Activated CD4-positive, alpha-beta memory T cell treated with anti-CD3 and anti-CD28 coated beads, Interleukin-2, amount 10 ng/mL, durations not matched to agents 7 days and 5 days (primary cell): ENCODE results near the gene COCH. TPM values are rescaled to one million over a fixed set of nuclear protein-coding genes. Genes with fewer than 3 reads are reported as not detected.

ENCODE experiments used
- CTCF ChIA-PET: fragments of 350-600 bp; sonication (Branson Sonifier 250); formaldehyde crosslinking; loops from one replicate; lab custom pipeline; 2021; ENCODE audit warnings: antibody characterized with exemption, inconsistent platforms; lab: Charles Lee
- POLR2A ChIA-PET: fragments of 350-600 bp; sonication (Branson Sonifier 250); formaldehyde crosslinking; loops from one replicate; lab custom pipeline; 2021; ENCODE audit warnings: antibody characterized with exemption; lab: Charles Lee
- DNase-seq: peaks from one replicate; pipeline ENCODE4 v3.0.0-alpha.2; 2020
- H3K27ac Mint-ChIP-seq: one replicate; pipeline ENCODE4 v1.8.0; 2021; ENCODE audit warnings: mild to moderate bottlenecking, mixed read lengths
- H3K27me3 Mint-ChIP-seq: one replicate; pipeline ENCODE4 v1.8.0; 2021; ENCODE audit warnings: mixed read lengths
- H3K36me3 Mint-ChIP-seq: one replicate; pipeline ENCODE4 v1.8.0; 2021; ENCODE audit warnings: low read depth, mixed read lengths
- H3K4me1 Mint-ChIP-seq: one replicate; pipeline ENCODE4 v1.8.0; 2021; ENCODE audit warnings: mixed read lengths
- H3K4me3 Mint-ChIP-seq: one replicate; pipeline ENCODE4 v1.8.0; 2021; ENCODE audit warnings: mild to moderate bottlenecking, mixed read lengths
- H3K9me3 Mint-ChIP-seq: one replicate; pipeline ENCODE4 v1.8.0; 2021; ENCODE audit warnings: mixed read lengths
- total RNA-seq, 2 experiments: library from RNA; stranded (reverse); gene quantifications; one replicate each; pipeline ENCODE4 v1.2.3, GENCODE V29; 2021

COCH gene
- total RNA-seq: under 1 TPM; 0.38 to 0.55 TPM

- peak within 1 kb of the TSS; percentile 73 for H3K4me3 Mint-ChIP-seq
- H3K27me3 Mint-ChIP-seq: peaks cover 50% of the 10 kb centered on the region
- H3K9me3 Mint-ChIP-seq: no peaks in the 10 kb centered on the region
- no peaks in the 10 kb centered on the region for H3K36me3 Mint-ChIP-seq
- ChIA-PET CTCF (no interaction called here), POLR2A (no interaction called here)
- peaks cover 15% of the 10 kb centered on the region for H3K4me1 Mint-ChIP-seq
- DNase-seq: peak; percentile 28
- no peak within 1 kb of the TSS for H3K27ac Mint-ChIP-seq
These were observed at the start of gene COCH for GRCh38 chr14:30874120-30874998. TSS of gene COCH (plus strand) at chr14:30874559. CDS start at chr14:30874939, 380 bp downstream.

GRCh38 chr14:30826070-30826469 is 48.3 kb upstream of the COCH start:
- ChIA-PET POLR2A (no interaction called here), CTCF (no interaction called here)
- Mint-ChIP-seq H3K4me3 (no peak overlapping the region), H3K36me3 (no peaks in the 10 kb centered on the region), H3K27ac (no peak overlapping the region), H3K9me3 (peaks cover 10% of the 10 kb centered on the region), H3K4me1 (no peaks in the 10 kb centered on the region), H3K27me3 (no peaks in the 10 kb centered on the region)
- DNase-seq: no peak

GRCh38 chr14:30829853-30830252 is 44.5 kb upstream of the COCH start:
- Mint-ChIP-seq H3K9me3 (peaks cover 7% of the 10 kb centered on the region), H3K27ac (no peak overlapping the region), H3K4me3 (no peak overlapping the region), H3K4me1 (no peaks in the 10 kb centered on the region), H3K27me3 (no peaks in the 10 kb centered on the region), H3K36me3 (no peaks in the 10 kb centered on the region)
- DNase-seq: no peak
- ChIA-PET CTCF (no interaction called here), POLR2A (no interaction called here)

GRCh38 chr14:30834353-30834752 is 40.0 kb upstream of the COCH start:
- peaks cover 3% of the 10 kb centered on the region for H3K27me3 Mint-ChIP-seq
- DNase-seq: no peak
- no peak overlapping the region for H3K4me3 Mint-ChIP-seq
- H3K4me1 Mint-ChIP-seq: no peaks in the 10 kb centered on the region
- H3K9me3 Mint-ChIP-seq: peaks cover 7% of the 10 kb centered on the region
- ChIA-PET POLR2A (no interaction called here), CTCF (no interaction called here)
- no peaks in the 10 kb centered on the region for H3K36me3 Mint-ChIP-seq
- no peak overlapping the region for H3K27ac Mint-ChIP-seq

- Mint-ChIP-seq H3K4me1 (no peaks in the 10 kb centered on the region), H3K4me3 (no peak overlapping the region), H3K36me3 (no peaks in the 10 kb centered on the region), H3K9me3 (peaks cover 7% of the 10 kb centered on the region), H3K27me3 (peaks cover 4% of the 10 kb centered on the region), H3K27ac (no peak overlapping the region)
- POLR2A ChIA-PET: no interaction called here
- CTCF ChIA-PET: no interaction called here
- no peak for DNase-seq
These were observed 36.0 kb upstream of the COCH start for GRCh38 chr14:30838351-30838750.

- no peak for DNase-seq
- ChIA-PET CTCF (no interaction called here), POLR2A (no interaction called here)
- Mint-ChIP-seq H3K4me1 (no peaks in the 10 kb centered on the region), H3K27me3 (peaks cover 11% of the 10 kb centered on the region), H3K27ac (no peak overlapping the region), H3K36me3 (no peaks in the 10 kb centered on the region), H3K4me3 (no peak overlapping the region), H3K9me3 (peaks cover 2% of the 10 kb centered on the region)
These were observed 34.1 kb upstream of the COCH start for GRCh38 chr14:30840086-30840779.

- no peaks in the 10 kb centered on the region for H3K9me3 Mint-ChIP-seq
- DNase-seq: no peak
- H3K27me3 Mint-ChIP-seq: peaks cover 21% of the 10 kb centered on the region
- no peaks in the 10 kb centered on the region for H3K4me1 Mint-ChIP-seq
- no peak overlapping the region for H3K4me3 Mint-ChIP-seq
- ChIA-PET POLR2A (no interaction called here), CTCF (no interaction called here)
- H3K36me3 Mint-ChIP-seq: no peaks in the 10 kb centered on the region
- H3K27ac Mint-ChIP-seq: no peak overlapping the region
These were observed 31.9 kb upstream of the COCH start for GRCh38 chr14:30842431-30842830.

- POLR2A ChIA-PET: no interaction called here
- peaks cover 46% of the 10 kb centered on the region for H3K27me3 Mint-ChIP-seq
- no peaks in the 10 kb centered on the region for H3K9me3 Mint-ChIP-seq
- no peaks in the 10 kb centered on the region for H3K4me1 Mint-ChIP-seq
- CTCF ChIA-PET: no interaction called here
- H3K27ac Mint-ChIP-seq: no peak overlapping the region
- DNase-seq: no peak
- no peak overlapping the region for H3K4me3 Mint-ChIP-seq
- no peaks in the 10 kb centered on the region for H3K36me3 Mint-ChIP-seq
These were observed 25.7 kb upstream of the COCH start for GRCh38 chr14:30848449-30849240.

- Mint-ChIP-seq H3K27ac (no peak overlapping the region), H3K4me1 (peaks cover 2% of the 10 kb centered on the region), H3K27me3 (peaks cover 45% of the 10 kb centered on the region), H3K9me3 (no peaks in the 10 kb centered on the region), H3K4me3 (no peak overlapping the region), H3K36me3 (no peaks in the 10 kb centered on the region)
- CTCF ChIA-PET: no interaction called here
- POLR2A ChIA-PET: no interaction called here
- no peak for DNase-seq
These were observed 25.0 kb upstream of the COCH start for GRCh38 chr14:30849354-30849753.

- H3K4me3 Mint-ChIP-seq: no peak overlapping the region
- no peaks in the 10 kb centered on the region for H3K9me3 Mint-ChIP-seq
- H3K4me1 Mint-ChIP-seq: peaks cover 5% of the 10 kb centered on the region
- POLR2A ChIA-PET: no interaction called here
- H3K27me3 Mint-ChIP-seq: peaks cover 46% of the 10 kb centered on the region
- H3K27ac Mint-ChIP-seq: no peak overlapping the region
- CTCF ChIA-PET: no interaction called here
- no peak for DNase-seq
- H3K36me3 Mint-ChIP-seq: no peaks in the 10 kb centered on the region
These were observed 24.4 kb upstream of the COCH start for GRCh38 chr14:30849983-30850382.

GRCh38 chr14:30853946-30854345 is 20.4 kb upstream of the COCH start:
- peaks cover 24% of the 10 kb centered on the region for H3K27me3 Mint-ChIP-seq

GRCh38 chr14:30854492-30854891 is 19.9 kb upstream of the COCH start:
- ChIA-PET CTCF (interaction anchor here (0.7 kb wide), 1 partner anchor 18 kb away, joined by 4 read pairs; no protein-coding TSS in a partner anchor), POLR2A (interaction anchor here (1.1 kb wide), 1 partner anchor 10 kb away, joined by 3 read pairs; no protein-coding TSS in a partner anchor)
- Mint-ChIP-seq H3K9me3 (no peaks in the 10 kb centered on the region), H3K27me3 (peaks cover 18% of the 10 kb centered on the region), H3K27ac (no peak overlapping the region), H3K4me1 (peaks cover 10% of the 10 kb centered on the region), H3K36me3 (no peaks in the 10 kb centered on the region), H3K4me3 (no peak overlapping the region)
- no peak for DNase-seq

More at GRCh38 chr14:30853946-30854345, 20.4 kb upstream of the COCH start:
- Mint-ChIP-seq H3K4me1 (peaks cover 10% of the 10 kb centered on the region), H3K36me3 (no peaks in the 10 kb centered on the region), H3K4me3 (no peak overlapping the region), H3K9me3 (no peaks in the 10 kb centered on the region), H3K27ac (no peak overlapping the region)
- no peak for DNase-seq
- POLR2A ChIA-PET: interaction anchor here (1.1 kb wide), 1 partner anchor 11 kb away, joined by 3 read pairs; no protein-coding TSS in a partner anchor
- CTCF ChIA-PET: no interaction called here
